Lung (tissue), 12 donors: ENCODE measurements around the gene MFSD6L. TPM values are rescaled to one million over a fixed set of nuclear protein-coding genes. Genes with fewer than 3 reads are reported as not detected.

Experiments used
- ATAC-seq: fragments of 200-7000 bp; cut with Tn5 transposase; one replicate; pipeline ENCODE4 v1.9.1; 2020; ENCODE audit warnings: moderate number of reproducible peaks; ENCODE audit not compliant: insufficient read depth, low FRiP score
- DNase-seq, 3 donors: peaks; one replicate each; pipeline ENCODE4 v3.0.0-alpha.2; 2013 to 2017
- H3K27ac ChIP-seq, 2 donors: one replicate each; pipeline ENCODE4 v1.5.1; 2013; ENCODE audit warnings: mild to moderate bottlenecking in 2 of 2, moderate library complexity in 2 of 2, control low read depth in 1 of 2, inconsistent platforms in 1 of 2, low read depth in 1 of 2, low read length in 1 of 2
- H3K27me3 ChIP-seq, 3 donors: one replicate each; pipeline ENCODE4 v1.5.1; 2013; ENCODE audit warnings: low read length in 2 of 3; ENCODE audit not compliant: control insufficient read depth in 3 of 3, insufficient read depth in 3 of 3
- H3K36me3 ChIP-seq, 4 donors: one replicate each; pipeline ENCODE4 v1.5.1; 2013; ENCODE audit warnings: low read length in 4 of 4, mild to moderate bottlenecking in 1 of 4, moderate library complexity in 1 of 4; ENCODE audit not compliant: control insufficient read depth in 4 of 4, insufficient read depth in 4 of 4
- H3K4me1 ChIP-seq, 5 donors: one replicate each; pipeline ENCODE4 v1.5.1; 2013; ENCODE audit warnings: low read length in 5 of 5, mild to moderate bottlenecking in 2 of 5, moderate library complexity in 1 of 5; ENCODE audit not compliant: control insufficient read depth in 5 of 5, insufficient read depth in 5 of 5
- H3K4me3 ChIP-seq: one replicate; pipeline ENCODE4 v1.5.1; 2013; ENCODE audit warnings: mild to moderate bottlenecking, control low read depth, moderate library complexity
- H3K9ac ChIP-seq, 2 donors: one replicate each; pipeline ENCODE4 v1.5.1; 2013; ENCODE audit warnings: low read length in 2 of 2, control low read depth in 1 of 2; ENCODE audit not compliant: insufficient read depth in 1 of 2
- H3K9me3 ChIP-seq, 4 donors: one replicate each; pipeline ENCODE4 v1.5.1; 2013; ENCODE audit warnings: low read length in 3 of 4, mild to moderate bottlenecking in 1 of 4, moderate library complexity in 1 of 4; ENCODE audit not compliant: control insufficient read depth in 4 of 4, insufficient read depth in 3 of 4
- WGBS, 2 donors: extraction: QIAGEN DNeasy Blood & Tissue Kit; methylation state at CpG; one replicate each; pipeline ENCODE4 v1.1.7; 2013; 5-methylcytosine and 5-hydroxymethylcytosine counted together
- polyA plus RNA-seq, 2 donors: library from polyadenylated mRNA; stranded (reverse); fragments of 200-250 nt; gene quantifications; one replicate each; pipeline ENCODE4 v1.2.1, GENCODE V29; 2013
- total RNA-seq, 2 donors: library from RNA; depleted of rRNA in 1 of 2; stranded (reverse); fragments of >200 nt in 1 of 2; gene quantifications; one replicate each; pipeline ENCODE4 v1.2.1, GENCODE V29; 2014 to 2021
- TF ChIP-seq, protein P1 (sequence below): IDR thresholded peaks from 2 replicates; pipeline ENCODE4 v1.5.1; 2012; ENCODE audit warnings: mild to moderate bottlenecking; ENCODE audit errors: control extremely low read depth, extremely low read depth
- donor health status: control.
- donor health status: control.
- donor health status: Bipolar disorder and iron deficiency.
- donor health status: healthy.
- donor health status: DM: yes; HTN: yes; CAD: no.

MFSD6L gene
- total and polyA plus RNA-seq, 4 donors, result 0.68 to 2.1 (median 1.1) TPM

DNA sequence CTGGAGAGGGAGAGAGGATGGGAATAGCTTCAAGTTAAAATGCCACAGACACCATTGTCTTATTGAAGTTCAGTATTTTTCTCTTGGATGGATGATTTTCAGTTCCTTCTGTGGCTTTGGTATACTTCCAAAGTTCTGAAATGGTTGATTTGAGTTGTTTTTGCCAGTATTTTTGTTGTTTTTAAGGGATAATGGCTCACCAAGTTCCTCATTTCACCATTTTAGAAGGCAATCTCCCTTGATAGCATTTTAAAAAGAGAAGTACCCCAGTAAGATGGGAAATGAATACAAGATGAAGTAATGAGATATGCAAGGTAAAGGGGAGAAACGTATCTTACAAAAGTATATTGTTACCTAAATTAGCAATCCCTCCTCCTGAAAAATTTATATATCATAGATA is 22.3 kb downstream of the MFSD6L start:
- H3K9me3 ChIP-seq, result peaks cover 0 to 3% (median 0%) of the 10 kb centered on the region in 4 donors
- H3K27ac ChIP-seq, result no peak overlapping the region
- no peak for ATAC-seq
- DNase-seq, result no peak
- no peak overlapping the region for H3K9ac ChIP-seq
- no peaks in the 10 kb centered on the region for H3K4me1 ChIP-seq
- H3K4me3 ChIP-seq, result no peak overlapping the region
- no peaks in the 10 kb centered on the region for H3K36me3 ChIP-seq
- WGBS, 2 donors, result 29 to 75% methylated on average over 1 of the region's 1 CpG
- TF ChIP-seq, protein P1, sequence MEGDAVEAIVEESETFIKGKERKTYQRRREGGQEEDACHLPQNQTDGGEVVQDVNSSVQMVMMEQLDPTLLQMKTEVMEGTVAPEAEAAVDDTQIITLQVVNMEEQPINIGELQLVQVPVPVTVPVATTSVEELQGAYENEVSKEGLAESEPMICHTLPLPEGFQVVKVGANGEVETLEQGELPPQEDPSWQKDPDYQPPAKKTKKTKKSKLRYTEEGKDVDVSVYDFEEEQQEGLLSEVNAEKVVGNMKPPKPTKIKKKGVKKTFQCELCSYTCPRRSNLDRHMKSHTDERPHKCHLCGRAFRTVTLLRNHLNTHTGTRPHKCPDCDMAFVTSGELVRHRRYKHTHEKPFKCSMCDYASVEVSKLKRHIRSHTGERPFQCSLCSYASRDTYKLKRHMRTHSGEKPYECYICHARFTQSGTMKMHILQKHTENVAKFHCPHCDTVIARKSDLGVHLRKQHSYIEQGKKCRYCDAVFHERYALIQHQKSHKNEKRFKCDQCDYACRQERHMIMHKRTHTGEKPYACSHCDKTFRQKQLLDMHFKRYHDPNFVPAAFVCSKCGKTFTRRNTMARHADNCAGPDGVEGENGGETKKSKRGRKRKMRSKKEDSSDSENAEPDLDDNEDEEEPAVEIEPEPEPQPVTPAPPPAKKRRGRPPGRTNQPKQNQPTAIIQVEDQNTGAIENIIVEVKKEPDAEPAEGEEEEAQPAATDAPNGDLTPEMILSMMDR, result no peak
- peaks cover 0 to 5% (median 2%) of the 10 kb centered on the region in 3 donors for H3K27me3 ChIP-seq

DNA sequence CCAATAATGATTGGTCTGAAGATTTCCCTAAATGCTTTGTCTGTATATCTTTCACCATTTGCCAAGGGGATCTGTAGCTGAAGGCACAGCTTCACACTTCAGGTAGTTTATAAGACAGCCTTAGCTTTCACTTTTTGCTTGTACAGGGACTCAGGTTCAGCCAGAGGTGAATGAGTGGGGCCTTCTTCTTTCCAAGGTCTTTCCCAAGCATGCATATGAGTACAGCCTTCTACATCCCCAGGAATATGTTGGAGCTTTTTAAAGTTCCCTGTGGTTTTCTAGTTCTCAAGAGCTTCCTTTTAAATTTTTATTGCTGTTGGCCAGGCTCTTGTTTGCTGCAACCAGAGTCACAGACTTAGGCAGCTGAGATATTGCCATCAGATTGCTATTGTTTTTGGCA is 22.9 kb downstream of the MFSD6L start:
- ATAC-seq, result no peak
- H3K36me3 ChIP-seq, result no peaks in the 10 kb centered on the region

DNA sequence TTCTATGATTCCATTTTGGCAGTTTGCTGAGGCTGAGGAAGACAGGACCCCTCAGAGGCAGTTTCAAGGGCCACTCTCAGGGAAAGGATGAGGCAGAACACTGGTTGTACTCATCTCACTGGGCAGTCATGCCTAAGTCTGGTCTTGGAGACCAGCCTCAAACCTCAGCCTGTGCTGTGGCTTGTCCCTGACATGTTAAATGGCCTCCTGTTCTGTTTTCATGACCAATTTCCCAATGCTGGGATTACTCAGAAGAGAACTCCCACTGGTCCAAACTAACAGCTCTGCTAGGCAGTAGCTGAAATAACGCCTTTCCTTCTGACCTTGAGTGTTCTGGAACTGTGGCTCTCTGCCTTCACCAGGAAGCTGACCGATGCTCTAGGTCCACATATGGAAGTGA is 32.4 kb downstream of the MFSD6L start:
- Histone ChIP-seq H3K4me3 (no peak overlapping the region), H3K9ac (no peak overlapping the region), H3K9me3 (peaks cover 0 to 1% (median 0%) of the 10 kb centered on the region in 4 donors), H3K27ac (no peak overlapping the region), H3K27me3 (peaks cover 0 to 9% (median 0%) of the 10 kb centered on the region in 3 donors), H3K36me3 (no peaks in the 10 kb centered on the region), H3K4me1 (no peaks in the 10 kb centered on the region)
- DNase-seq, result no peak
- 87 to 89% methylated on average over 2 of the region's 2 CpGs for WGBS, 2 donors
- TF ChIP-seq, protein P1, result no peak
- no peak for ATAC-seq

More for the DNA sequence above, 22.9 kb downstream of the MFSD6L start:
- no peaks in the 10 kb centered on the region for H3K4me1 ChIP-seq
- DNase-seq, result no peak
- peaks cover 0 to 5% (median 2%) of the 10 kb centered on the region in 3 donors for H3K27me3 ChIP-seq
- H3K4me3 ChIP-seq, result no peak overlapping the region
- H3K9me3 ChIP-seq, result peaks cover 0 to 3% (median 0%) of the 10 kb centered on the region in 4 donors
- H3K9ac ChIP-seq, result no peak overlapping the region
- TF ChIP-seq, protein P1, result no peak
- no peak overlapping the region for H3K27ac ChIP-seq

DNA sequence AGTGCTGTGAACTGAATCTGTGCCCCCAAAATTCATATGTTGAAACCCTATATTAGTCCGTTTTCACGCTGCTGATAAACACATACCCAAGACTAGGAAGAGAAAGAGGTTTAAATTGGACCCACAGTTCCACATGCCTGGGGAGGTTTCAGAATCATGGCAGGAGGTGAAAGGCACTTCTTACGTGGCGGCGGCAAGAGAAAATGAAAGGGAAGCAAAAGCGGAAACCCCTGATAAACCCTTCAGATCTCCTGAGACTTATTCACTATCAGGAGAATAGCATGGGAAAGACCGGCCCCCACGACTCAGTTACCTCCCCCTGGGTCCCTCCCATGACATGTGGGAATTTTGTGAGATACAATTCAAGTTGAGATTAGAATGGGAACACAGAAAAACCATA is 37.2 kb downstream of the MFSD6L start:
- Histone ChIP-seq H3K27me3 (peaks cover 0 to 26% (median 0%) of the 10 kb centered on the region in 3 donors), H3K27ac (no peak overlapping the region), H3K4me1 (no peaks in the 10 kb centered on the region), H3K9ac (no peak overlapping the region), H3K36me3 (no peaks in the 10 kb centered on the region), H3K4me3 (no peak overlapping the region), H3K9me3 (peaks cover 0 to 1% (median 0%) of the 10 kb centered on the region in 4 donors)
- no peak for DNase-seq
- TF ChIP-seq, protein P1, result no peak
- 85 to 87% methylated on average over 8 of the region's 8 CpGs for WGBS, 2 donors
- no peak for ATAC-seq
